ENCODE data around the gene PPP1R26. TPM values are rescaled to one million over a fixed set of nuclear protein-coding genes. Genes with fewer than 3 reads are reported as not detected.

PPP1R26 gene
- total and polyA plus RNA-seq, 2 of the 8 experiments (the other 6 are each of a cell fraction or from before 2014, with no cell fraction given): 9.8 to 32.7 TPM

DNA sequence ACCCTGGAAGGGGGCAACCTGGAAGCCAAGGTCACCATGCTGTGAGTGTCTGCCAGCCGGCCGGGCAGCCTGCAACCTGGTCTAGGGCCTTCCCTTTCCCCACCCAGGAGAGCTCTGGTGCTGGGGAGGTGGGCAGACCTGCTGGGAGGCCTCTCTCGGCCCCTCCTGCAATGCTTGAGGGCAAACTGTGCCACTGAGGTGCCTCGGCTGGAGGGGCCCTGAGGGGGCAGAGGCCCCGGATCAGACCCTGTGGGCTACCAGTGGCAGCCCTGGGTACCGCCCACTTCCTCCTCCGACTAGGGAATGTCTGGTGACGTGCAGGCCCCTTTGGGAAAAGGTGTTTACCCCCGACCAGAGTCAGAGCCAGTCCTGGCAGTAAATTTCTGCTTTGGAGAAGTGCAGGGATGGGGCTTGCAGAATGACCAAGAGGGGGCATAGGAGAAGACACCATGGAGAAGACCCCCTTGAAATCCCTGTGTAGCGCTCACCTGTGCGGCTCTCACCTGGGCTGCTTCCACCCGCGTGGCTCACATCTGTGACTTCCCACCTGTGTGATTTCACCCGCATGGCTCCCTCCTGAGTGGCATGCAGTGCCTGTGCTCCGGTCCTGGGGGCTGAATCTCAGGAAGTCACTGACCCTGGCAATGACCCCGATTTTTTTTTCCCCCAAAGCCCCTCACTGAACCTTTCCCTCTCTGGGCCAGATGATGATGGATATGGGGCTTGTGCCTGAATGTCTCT is 42.7 kb downstream of the PPP1R26 start (continued):
- TF ChIP-seq EP300 (IDR thresholded peaks at IDR 0.05; ENCODE audit: borderline replicate concordance in 1 of 2, low read depth in 2 of 2, low read length in 2 of 2) (no peak), FOSL1 (IDR thresholded peaks at IDR 0.05; ENCODE audit: insufficient read depth, low read depth, low read length) (no peak), HDAC2 (IDR thresholded peaks at IDR 0.05; ENCODE audit: borderline replicate concordance in 1 of 2, low read depth in 2 of 2, low read length in 2 of 2) (no peak), CREB1 (IDR thresholded peaks at IDR 0.05) (no peak), RBBP5 (IDR thresholded peaks at IDR 0.05; ENCODE audit: borderline replicate concordance, low read depth, low read length) (no peak), SIRT6 (IDR thresholded peaks at IDR 0.05; ENCODE audit: low read length) (no peak), SRF (IDR thresholded peaks at IDR 0.05; ENCODE audit: low read depth, low read length) (no peak), SP2 (IDR thresholded peaks at IDR 0.05; ENCODE audit: low read length) (no peak)
